Breast epithelium (tissue), 4 donors: ENCODE data around the gene GFRA4. TPM values are rescaled to one million over a fixed set of nuclear protein-coding genes. Genes with fewer than 3 reads are reported as not detected.

ENCODE experiments used
- DNase-seq, 2 donors: peaks; one replicate each; pipeline ENCODE4 v3.0.0-alpha.2; 2019; ENCODE audit warnings: low spot score in 2 of 2
- H3K27ac ChIP-seq, 2 donors: fragments of 200-600 bp; sonication (generic) in 1 of 2; one replicate each; pipeline ENCODE4 v1.5.1; 2016 to 2019; ENCODE audit warnings: mild to moderate bottlenecking in 1 of 2
- H3K27me3 ChIP-seq, 2 donors: fragments of 200-600 bp; sonication (generic) in 1 of 2; one replicate each; pipeline versions ENCODE4 v1.5.1 to v1.6.0; 2017 to 2019; ENCODE audit warnings: control low read depth in 1 of 2, mild to moderate bottlenecking in 1 of 2
- H3K36me3 ChIP-seq: fragments of 200-600 bp; one replicate; pipeline ENCODE4 v1.5.1; 2019
- H3K4me1 ChIP-seq, 2 donors: fragments of 200-600 bp; sonication (generic); one replicate each; pipeline ENCODE4 v1.5.1; 2016 to 2019; ENCODE audit warnings: control low read depth in 1 of 2
- H3K4me3 ChIP-seq, 3 donors: fragments of 200-600 bp; sonication (generic); 1 replicate in 2 of 3; 2 replicates in 1 of 3; pipeline ENCODE4 v1.5.1; 2016 to 2019; ENCODE audit warnings: mild to moderate bottlenecking in 3 of 3, moderate library complexity in 2 of 3
- H3K9me3 ChIP-seq, 2 donors: fragments of 200-600 bp; sonication (generic) in 1 of 2; one replicate each; pipeline ENCODE4 v1.5.1; 2016 to 2019; ENCODE audit warnings: control low read depth in 1 of 2
- CTCF ChIP-seq, 3 donors: fragments of 450-650 bp; IDR thresholded peaks; one replicate each; pipeline ENCODE4 v1.5.1; 2016 to 2017; ENCODE audit warnings: antibody characterized with exemption in 3 of 3, mild to moderate bottlenecking in 3 of 3, moderate library complexity in 3 of 3
- POLR2A ChIP-seq: fragments of 450-650 bp; IDR thresholded peaks from one replicate; pipeline ENCODE4 v1.6.1; 2016; ENCODE audit warnings: antibody characterized with exemption, mild to moderate bottlenecking, moderate library complexity
- POLR2AphosphoS5 ChIP-seq, 3 donors: sonication (generic); formaldehyde crosslinking; IDR thresholded peaks; one replicate each; pipeline ENCODE4 v1.6.1; 2017; ENCODE audit warnings: antibody characterized with exemption in 3 of 3
- intact Hi-C: fragments of 100-400 bp; cut with DNase I; formaldehyde crosslinking; loops from one replicate; pipeline ENCODE4 v1.15.1; 2023; ENCODE audit warnings: low total_unique reads
- total RNA-seq, 3 donors: library from RNA; depleted of rRNA; stranded (reverse); fragments of >200 nt; gene quantifications; one replicate each; pipeline ENCODE4 v1.1.0, GENCODE V29; 2016

GFRA4 gene
- total RNA-seq, 3 donors from 2014 or later, result not detected

GRCh38 chr20:3692706-3693294 is 29.6 kb upstream of the GFRA4 start:
- H3K9me3 ChIP-seq, result peaks cover 0 to 6% of the 10 kb centered on the region in 2 donors
- H3K36me3 ChIP-seq, result no peaks in the 10 kb centered on the region
- no peaks in the 10 kb centered on the region for H3K4me1 ChIP-seq
- H3K27me3 ChIP-seq, result no peaks in the 10 kb centered on the region
- TF ChIP-seq CTCF (IDR thresholded peaks at IDR 0.05) (no peak), POLR2AphosphoS5 (IDR thresholded peaks at IDR 0.05) (no peak), POLR2A (no peak)
- intact Hi-C loops, result no loop called here
- DNase-seq, result no peak
- H3K27ac ChIP-seq, result no peak overlapping the region
- H3K4me3 ChIP-seq, result no peak overlapping the region

GRCh38 chr20:3691897-3692296 is 28.7 kb upstream of the GFRA4 start:
- H3K27ac ChIP-seq, result no peak overlapping the region
- intact Hi-C loops, result no loop called here
- H3K4me3 ChIP-seq, result no peak overlapping the region
- peaks cover 0 to 6% of the 10 kb centered on the region in 2 donors for H3K9me3 ChIP-seq
- no peaks in the 10 kb centered on the region for H3K4me1 ChIP-seq
- H3K27me3 ChIP-seq, result no peaks in the 10 kb centered on the region
- DNase-seq, result no peak
- TF ChIP-seq POLR2AphosphoS5 (IDR thresholded peaks at IDR 0.05), result no peak
- TF ChIP-seq POLR2A, result no peak
- TF ChIP-seq CTCF (IDR thresholded peaks at IDR 0.05), result no peak
- no peaks in the 10 kb centered on the region for H3K36me3 ChIP-seq

DNA sequence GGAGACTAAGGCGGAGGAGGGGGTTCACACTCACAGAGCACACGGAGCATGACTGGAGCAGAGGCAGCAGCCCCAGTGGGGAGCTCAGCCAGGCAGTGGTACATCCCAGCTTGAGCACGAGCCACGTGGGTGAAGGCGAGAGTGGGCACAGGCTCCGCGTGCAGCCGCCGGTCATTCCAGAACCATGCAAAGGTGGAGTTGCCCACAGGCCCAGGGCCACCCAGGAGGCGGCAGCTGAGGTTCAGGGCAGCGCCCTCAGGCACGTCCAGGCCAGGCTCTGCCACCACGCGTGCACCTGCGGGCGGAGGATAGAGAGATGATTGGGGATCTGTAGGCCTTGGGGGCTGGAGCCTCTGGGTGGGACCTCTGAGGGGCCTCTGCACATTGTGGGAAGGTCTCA is 28.1 kb upstream of the GFRA4 start:
- intact Hi-C loops, result no loop called here
- Histone ChIP-seq H3K4me1 (no peaks in the 10 kb centered on the region), H3K36me3 (no peaks in the 10 kb centered on the region), H3K9me3 (peaks cover 0 to 3% of the 10 kb centered on the region in 2 donors), H3K4me3 (no peak overlapping the region), H3K27ac (no peak overlapping the region), H3K27me3 (no peaks in the 10 kb centered on the region)
- DNase-seq, result no peak
- TF ChIP-seq CTCF (IDR thresholded peaks at IDR 0.05) (no peak), POLR2AphosphoS5 (IDR thresholded peaks at IDR 0.05) (no peak)

DNA sequence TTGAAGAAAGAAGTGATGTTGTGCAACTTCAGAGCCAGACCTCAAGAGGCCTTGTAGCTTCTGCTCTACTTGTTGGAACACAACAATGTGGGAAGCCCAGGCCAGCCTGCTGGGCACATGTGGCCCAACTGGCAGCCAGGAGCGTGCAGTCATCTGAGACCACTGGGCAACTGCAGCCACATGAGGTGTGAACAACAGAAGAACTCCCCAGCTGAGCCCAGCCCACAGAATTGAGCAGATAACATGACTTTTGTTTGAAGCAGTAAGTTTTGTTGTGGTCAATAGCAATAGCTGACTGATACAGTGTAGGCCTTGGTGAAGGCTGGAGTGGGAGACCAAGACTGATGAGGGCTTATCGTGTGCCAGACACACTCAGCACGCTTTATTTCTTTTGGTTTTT is 27.2 kb upstream of the GFRA4 start:
- DNase-seq, result no peak
- intact Hi-C loops, result no loop called here
- Histone ChIP-seq H3K27ac (no peak overlapping the region), H3K4me1 (no peaks in the 10 kb centered on the region), H3K27me3 (no peaks in the 10 kb centered on the region), H3K36me3 (no peaks in the 10 kb centered on the region), H3K4me3 (no peak overlapping the region), H3K9me3 (no peaks in the 10 kb centered on the region)
- TF ChIP-seq CTCF (IDR thresholded peaks at IDR 0.05), result no peak
- no peak for TF ChIP-seq POLR2A
- TF ChIP-seq POLR2AphosphoS5 (IDR thresholded peaks at IDR 0.05), result no peak

DNA sequence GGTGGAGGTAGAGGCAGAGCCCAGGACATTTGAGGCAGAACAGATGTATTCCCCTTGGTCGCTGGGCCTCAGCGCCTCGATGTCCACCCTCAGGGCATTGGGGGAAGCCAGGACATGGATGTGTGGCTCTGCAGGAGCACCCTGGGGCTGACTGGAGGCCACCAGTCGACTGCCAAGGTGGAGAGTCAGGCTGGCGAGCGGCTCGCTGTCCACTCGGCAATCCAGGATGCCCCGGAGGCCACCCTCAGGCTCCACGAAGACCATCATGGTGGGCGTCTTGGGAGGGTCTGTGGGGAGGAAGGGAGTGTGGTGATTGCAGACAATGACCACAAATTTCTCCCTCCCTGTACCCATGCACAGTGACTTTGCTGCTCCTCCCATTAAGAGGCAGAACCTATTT is 26.8 kb upstream of the GFRA4 start:
- Histone ChIP-seq H3K4me3 (no peak overlapping the region), H3K4me1 (no peaks in the 10 kb centered on the region), H3K27me3 (no peaks in the 10 kb centered on the region), H3K27ac (no peak overlapping the region), H3K9me3 (no peaks in the 10 kb centered on the region), H3K36me3 (no peaks in the 10 kb centered on the region)
- intact Hi-C loops, result no loop called here
- DNase-seq, result no peak
- TF ChIP-seq CTCF (IDR thresholded peaks at IDR 0.05) (no peak), POLR2AphosphoS5 (IDR thresholded peaks at IDR 0.05) (no peak), POLR2A (no peak)
